ENCODE results near the gene ATP10A.
"Not testable (repeated sequence)": the region's sequence is repeated elsewhere in the genome, so short reads cannot be mapped to it uniquely, and the experiment has no call there.

Gene ATP10A

GRCh38 chr15:25792128-25792527, 71.0 kb downstream of the ATP10A start:
- no peak for DNase-seq

GRCh38 chr15:25790000-25790660, 73.0 kb downstream of the ATP10A start:
- no peak for DNase-seq

GRCh38 chr15:25789616-25789999, 73.5 kb downstream of the ATP10A start:
- DNase-seq: no peak

- no peak for DNase-seq
Measured at GRCh38 chr15:25789211-25789610, 73.9 kb downstream of the ATP10A start.

- no peak for DNase-seq
Measured at GRCh38 chr15:25787855-25788520, 75.1 kb downstream of the ATP10A start.

- no peak for DNase-seq
Measured at GRCh38 chr15:25787381-25787780, 75.7 kb downstream of the ATP10A start.

- DNase-seq: no peak
Measured at GRCh38 chr15:25786040-25786439, 77.1 kb downstream of the ATP10A start.

- DNase-seq: no peak
Measured at GRCh38 chr15:25785641-25786025, 77.5 kb downstream of the ATP10A start.

GRCh38 chr15:25784876-25785640, 78.1 kb downstream of the ATP10A start:
- no peak for DNase-seq

- no peak for DNase-seq
Measured at GRCh38 chr15:25783607-25784540, 79.3 kb downstream of the ATP10A start.

GRCh38 chr15:25783134-25783533, 80.0 kb downstream of the ATP10A start:
- no peak for DNase-seq

- DNase-seq: no peak
Measured at GRCh38 chr15:25780479-25781255, 82.5 kb downstream of the ATP10A start.

GRCh38 chr15:25778161-25778560, 85.0 kb downstream of the ATP10A start:
- DNase-seq: no peak

- DNase-seq: no peak
Measured at GRCh38 chr15:25777037-25777436, 86.1 kb downstream of the ATP10A start.

- no peak for DNase-seq
Measured at GRCh38 chr15:25776071-25776746, 86.9 kb downstream of the ATP10A start.

- DNase-seq: no peak
Measured at GRCh38 chr15:25775317-25775912, 87.7 kb downstream of the ATP10A start.

- no peak for DNase-seq
Measured at GRCh38 chr15:25774871-25775270, 88.3 kb downstream of the ATP10A start.

GRCh38 chr15:25773248-25773647, 89.9 kb downstream of the ATP10A start:
- DNase-seq: no peak

GRCh38 chr15:25772500-25772899, 90.6 kb downstream of the ATP10A start:
- no peak for DNase-seq

GRCh38 chr15:25771736-25772135, 91.4 kb downstream of the ATP10A start:
- DNase-seq: not testable (repeated sequence)

- no peak for DNase-seq
Measured at GRCh38 chr15:25771338-25771706, 91.8 kb downstream of the ATP10A start.
